ENCODE measurements around the gene NFATC2.

DNA sequence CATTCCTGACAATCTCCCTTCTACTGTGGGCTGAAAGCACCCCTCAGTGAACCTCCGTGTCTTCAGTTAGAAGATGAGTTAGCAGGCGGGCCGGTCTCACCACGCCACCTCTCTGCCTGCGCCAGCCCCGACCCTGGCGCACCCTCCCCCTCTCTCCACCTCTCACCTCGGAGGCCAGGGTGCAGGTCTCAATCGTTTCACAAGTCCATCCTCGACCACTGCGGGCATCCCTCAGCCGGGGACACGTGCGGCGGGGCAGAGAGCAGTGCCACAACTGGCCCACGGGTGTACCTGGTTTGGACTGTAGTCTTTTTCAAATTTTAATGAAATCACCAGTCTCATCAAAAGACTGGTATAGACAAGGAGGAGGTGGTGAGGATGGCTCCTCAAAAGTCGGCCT is 34.4 kb downstream of the NFATC2 start:
- TF ChIP-seq, protein P1, sequence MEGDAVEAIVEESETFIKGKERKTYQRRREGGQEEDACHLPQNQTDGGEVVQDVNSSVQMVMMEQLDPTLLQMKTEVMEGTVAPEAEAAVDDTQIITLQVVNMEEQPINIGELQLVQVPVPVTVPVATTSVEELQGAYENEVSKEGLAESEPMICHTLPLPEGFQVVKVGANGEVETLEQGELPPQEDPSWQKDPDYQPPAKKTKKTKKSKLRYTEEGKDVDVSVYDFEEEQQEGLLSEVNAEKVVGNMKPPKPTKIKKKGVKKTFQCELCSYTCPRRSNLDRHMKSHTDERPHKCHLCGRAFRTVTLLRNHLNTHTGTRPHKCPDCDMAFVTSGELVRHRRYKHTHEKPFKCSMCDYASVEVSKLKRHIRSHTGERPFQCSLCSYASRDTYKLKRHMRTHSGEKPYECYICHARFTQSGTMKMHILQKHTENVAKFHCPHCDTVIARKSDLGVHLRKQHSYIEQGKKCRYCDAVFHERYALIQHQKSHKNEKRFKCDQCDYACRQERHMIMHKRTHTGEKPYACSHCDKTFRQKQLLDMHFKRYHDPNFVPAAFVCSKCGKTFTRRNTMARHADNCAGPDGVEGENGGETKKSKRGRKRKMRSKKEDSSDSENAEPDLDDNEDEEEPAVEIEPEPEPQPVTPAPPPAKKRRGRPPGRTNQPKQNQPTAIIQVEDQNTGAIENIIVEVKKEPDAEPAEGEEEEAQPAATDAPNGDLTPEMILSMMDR (IDR thresholded peaks at IDR 0.05), result no peak
- TF ChIP-seq POLR2A (IDR thresholded peaks at IDR 0.05), result no peak
